ENCODE results near the gene SYNGR1.

DNA sequence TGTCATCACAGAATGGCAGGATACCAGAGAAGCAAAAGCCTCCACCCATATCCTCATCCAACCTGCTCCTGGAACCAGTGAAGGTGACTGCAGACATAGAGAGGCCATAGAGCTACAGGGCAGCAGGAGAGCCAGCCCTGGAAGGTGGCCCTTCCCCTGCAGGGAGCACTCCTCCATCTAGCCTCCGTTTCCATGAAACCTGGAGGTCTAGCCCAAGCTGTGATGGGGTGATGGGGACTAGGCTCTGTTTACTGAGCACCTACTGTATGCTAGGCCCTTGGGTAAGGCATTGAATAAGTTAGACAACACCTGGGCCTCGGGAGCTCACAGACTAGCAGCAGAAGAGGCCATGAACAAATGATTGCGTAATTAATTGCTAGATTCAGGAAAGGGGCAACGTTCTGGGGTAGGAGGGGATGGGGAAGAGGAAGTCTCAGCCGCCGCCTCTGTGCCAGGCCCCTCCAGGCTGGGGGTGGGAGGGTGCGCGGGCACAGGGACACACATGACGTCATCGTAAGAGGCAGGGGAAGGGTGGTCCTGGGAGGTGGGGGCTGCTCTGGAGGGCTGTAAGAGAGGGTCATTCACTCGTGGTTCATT, 784 bp upstream of the SYNGR1 start:
- TF ChIP-seq, protein P1, sequence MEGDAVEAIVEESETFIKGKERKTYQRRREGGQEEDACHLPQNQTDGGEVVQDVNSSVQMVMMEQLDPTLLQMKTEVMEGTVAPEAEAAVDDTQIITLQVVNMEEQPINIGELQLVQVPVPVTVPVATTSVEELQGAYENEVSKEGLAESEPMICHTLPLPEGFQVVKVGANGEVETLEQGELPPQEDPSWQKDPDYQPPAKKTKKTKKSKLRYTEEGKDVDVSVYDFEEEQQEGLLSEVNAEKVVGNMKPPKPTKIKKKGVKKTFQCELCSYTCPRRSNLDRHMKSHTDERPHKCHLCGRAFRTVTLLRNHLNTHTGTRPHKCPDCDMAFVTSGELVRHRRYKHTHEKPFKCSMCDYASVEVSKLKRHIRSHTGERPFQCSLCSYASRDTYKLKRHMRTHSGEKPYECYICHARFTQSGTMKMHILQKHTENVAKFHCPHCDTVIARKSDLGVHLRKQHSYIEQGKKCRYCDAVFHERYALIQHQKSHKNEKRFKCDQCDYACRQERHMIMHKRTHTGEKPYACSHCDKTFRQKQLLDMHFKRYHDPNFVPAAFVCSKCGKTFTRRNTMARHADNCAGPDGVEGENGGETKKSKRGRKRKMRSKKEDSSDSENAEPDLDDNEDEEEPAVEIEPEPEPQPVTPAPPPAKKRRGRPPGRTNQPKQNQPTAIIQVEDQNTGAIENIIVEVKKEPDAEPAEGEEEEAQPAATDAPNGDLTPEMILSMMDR (IDR thresholded peaks at IDR 0.05), result no peak
- no peak for TF ChIP-seq POLR2A (IDR thresholded peaks at IDR 0.05)

Measured in thyroid gland (tissue), 4 donors.